A673 (cell line): ENCODE results near the gene LHPP. TPM values are rescaled to one million over a fixed set of nuclear protein-coding genes. Genes with fewer than 3 reads are reported as not detected.

Experiments used
- BruUV-seq: library from RNA; stranded (reverse); fragments of 400-500 nt; replicated peaks from 2 replicates; lab custom pipeline; 2021; lab: Mats Ljungman, UMichigan
- CTCF ChIA-PET: fragments of 300-600 bp; sonication (Branson Sonifier 250); formaldehyde crosslinking; loops from one replicate; lab custom pipeline; 2022; ENCODE audit warnings: antibody characterized with exemption; lab: Charles Lee
- POLR2A ChIA-PET: fragments of 300-600 bp; sonication (Branson Sonifier 250); formaldehyde crosslinking; loops from one replicate; lab custom pipeline; 2022; ENCODE audit warnings: antibody characterized with exemption; ENCODE audit not compliant: low non-redundant PET; lab: Charles Lee
- DNase-seq: peaks from one replicate; pipeline ENCODE4 v3.0.0-alpha.2; 2015; ENCODE audit warnings: low spot score
- H3K27ac ChIP-seq: fragments of 200-600 bp; sonication (generic); 2 replicates; pipeline ENCODE4 v1.5.1; 2016; ENCODE audit warnings: mixed run types, low read depth, mild to moderate bottlenecking, mixed read lengths, antibody characterized with exemption, low read length; ENCODE audit not compliant: poor library complexity, severe bottlenecking
- H3K27me3 ChIP-seq: fragments of 200-600 bp; sonication (generic); replicated peaks from 2 replicates; pipeline ENCODE4 v1.6.1; 2017; ENCODE audit warnings: mixed run types, low read depth, mild to moderate bottlenecking, mixed read lengths, antibody characterized with exemption, low read length; ENCODE audit not compliant: insufficient read depth, poor library complexity
- H3K36me3 ChIP-seq: fragments of 200-600 bp; sonication (generic); 2 replicates; pipeline ENCODE4 v1.6.1; 2016; ENCODE audit warnings: mixed run types, mild to moderate bottlenecking, mixed read lengths, antibody characterized with exemption, low read length; ENCODE audit not compliant: insufficient read depth, poor library complexity, severe bottlenecking
- H3K4me1 ChIP-seq: fragments of 200-600 bp; sonication (generic); 2 replicates; pipeline ENCODE4 v1.6.1; 2017; ENCODE audit warnings: mixed run types, mild to moderate bottlenecking, mixed read lengths, antibody characterized with exemption, low read length; ENCODE audit not compliant: insufficient read depth, poor library complexity, severe bottlenecking
- H3K4me3 ChIP-seq: fragments of 200-600 bp; sonication (generic); 2 replicates; pipeline ENCODE4 v1.5.1; 2016; ENCODE audit warnings: low read depth, mixed run types, mild to moderate bottlenecking, mixed read lengths, low read length; ENCODE audit not compliant: poor library complexity, severe bottlenecking
- H3K9me3 ChIP-seq: fragments of 200-600 bp; sonication (generic); 2 replicates; pipeline ENCODE4 v1.6.1; 2016; ENCODE audit warnings: mixed run types, low read depth, mild to moderate bottlenecking, mixed read lengths, antibody characterized with exemption, low read length; ENCODE audit not compliant: poor library complexity, severe bottlenecking
- CTCF ChIP-seq: fragments of 300-800, 200-600 bp; sonication (generic); conservative IDR thresholded peaks from 2 replicates; pipeline ENCODE4 v1.5.1; 2017; ENCODE audit warnings: low read depth, mild to moderate bottlenecking, antibody characterized with exemption, low read length, moderate library complexity, mixed read lengths
- EZH2 ChIP-seq: fragments of 200-600 bp; sonication (generic); IDR thresholded peaks from 2 replicates; pipeline ENCODE4 v1.6.1; 2017; ENCODE audit warnings: borderline replicate concordance, low read depth, mild to moderate bottlenecking, mixed read lengths, antibody characterized with exemption, low read length; ENCODE audit not compliant: poor library complexity, severe bottlenecking
- intact Hi-C: fragments of 100-400 bp; cut with micrococcal nuclease; formaldehyde crosslinking; loops from one replicate; pipeline ENCODE4 v1.10.0; 2022; ENCODE audit not compliant: unreplicated experiment
- total RNA-seq: library from RNA; stranded (reverse); gene quantifications from 2 replicates; pipeline ENCODE4 v1.2.3, GENCODE V29; 2021

Gene LHPP
- total RNA-seq, 1 experiment from 2014 or later: 2.3 TPM

- DNase-seq: no peak
- BruUV-seq: no TSS peak
- Histone ChIP-seq H3K36me3 (no peaks in the 10 kb centered on the region), H3K4me3 (no peak overlapping the region), H3K4me1 (no peaks in the 10 kb centered on the region), H3K27me3 (no peaks in the 10 kb centered on the region), H3K9me3 (no peaks in the 10 kb centered on the region), H3K27ac (no peak overlapping the region)
- POLR2A ChIA-PET: no interaction called here
- CTCF ChIA-PET: no interaction called here
- TF ChIP-seq CTCF (no peak), EZH2 (no peak)
- intact Hi-C loops: no loop called here
Observed at GRCh38 chr10:124469956-124470484, 8.4 kb downstream of the LHPP start.

- H3K36me3 ChIP-seq: no peaks in the 10 kb centered on the region
- H3K4me3 ChIP-seq: no peak overlapping the region
- no peak overlapping the region for H3K27ac ChIP-seq
- H3K9me3 ChIP-seq: no peaks in the 10 kb centered on the region
- DNase-seq: no peak
- TF ChIP-seq EZH2 (no peak), CTCF (no peak)
- ChIA-PET POLR2A (no interaction called here), CTCF (no interaction called here)
- BruUV-seq: no TSS peak
- intact Hi-C loops: no loop called here
- no peaks in the 10 kb centered on the region for H3K27me3 ChIP-seq
- no peaks in the 10 kb centered on the region for H3K4me1 ChIP-seq
Observed at GRCh38 chr10:124470544-124471434, 9.2 kb downstream of the LHPP start.

- ChIA-PET POLR2A (no interaction called here), CTCF (no interaction called here)
- Histone ChIP-seq H3K4me3 (no peak overlapping the region), H3K9me3 (no peaks in the 10 kb centered on the region), H3K36me3 (no peaks in the 10 kb centered on the region), H3K27ac (no peak overlapping the region), H3K4me1 (no peaks in the 10 kb centered on the region), H3K27me3 (no peaks in the 10 kb centered on the region)
- intact Hi-C loops: no loop called here
- DNase-seq: no peak
- no peak for TF ChIP-seq CTCF
- no peak for TF ChIP-seq EZH2
- no TSS peak for BruUV-seq
Observed at GRCh38 chr10:124472071-124472470, 10.4 kb downstream of the LHPP start.
